K562 (cell line): ENCODE data around the gene MAP3K20. TPM values are rescaled to one million over a fixed set of nuclear protein-coding genes. Genes with fewer than 3 reads are reported as not detected.
A peak's percentile ranks its signal among the peaks of the same experiment; 100 is the strongest.

Experiments used
- ATAC-seq: fragments of 200-7000 bp; cut with Tn5 transposase; 3 replicates; pipeline ENCODE4 v1.9.1; 2020; ENCODE audit warnings: moderate library complexity
- BruUV-seq: library from RNA; stranded (reverse); fragments of 400-500 nt; replicated peaks from 2 replicates; lab custom pipeline; 2021; lab: Mats Ljungman, UMichigan
- CTCF ChIA-PET: fragments of 300-600 bp; formaldehyde crosslinking; extraction: SDS; loops from one replicate; lab custom pipeline; 2021; ENCODE audit warnings: low intra/inter-chr PET ratio; lab: Yijun Ruan, JAX
- POLR2A ChIA-PET: fragments of 300-600, 350-650 bp; sonication (Branson Sonifier 250); formaldehyde crosslinking; extraction: SDS; loops from one replicate; lab custom pipeline; 2021; ENCODE audit warnings: antibody characterized with exemption, inconsistent platforms; lab: Yijun Ruan, JAX
- DNase-seq, 4 experiments: peaks; one replicate each; pipeline versions ENCODE4 v3.0.0 to v3.0.0-alpha.2; 2011 to 2018; ENCODE audit warnings: low spot score in 3 of 4, mixed read lengths in 3 of 4; ENCODE audit errors: extremely low read depth in 1 of 4
- FAIRE-seq: peaks from 2 replicates; lab custom pipeline; 2011; peaks lifted over from hg19 to GRCh38; lab: Jason Lieb, UNC
- H2AFZ ChIP-seq: 2 replicates; pipeline ENCODE4 v1.6.0; 2011; ENCODE audit warnings: low read depth, low read length, control low read depth, inconsistent platforms
- H3K27ac ChIP-seq: fragments of 200-600 bp; 3 replicates; pipeline ENCODE4 v1.8.0; 2011; ENCODE audit warnings: low read depth, mild to moderate bottlenecking, control low read depth, inconsistent platforms, low read length, moderate library complexity, mixed read lengths; ENCODE audit errors: extremely low read depth
- H3K27me3 ChIP-seq, 2 experiments: fragments of 300-600 bp in 1 of 2; 2 replicates in 1 of 2; 3 replicates in 1 of 2; pipeline versions ENCODE4 v1.6.0 to v1.8.0; 2011; ENCODE audit warnings: inconsistent platforms in 2 of 2, low read length in 2 of 2, mild to moderate bottlenecking in 1 of 2, mixed read lengths in 1 of 2, moderate library complexity in 1 of 2; ENCODE audit not compliant: control insufficient read depth in 2 of 2, insufficient read depth in 2 of 2
- H3K36me3 ChIP-seq: fragments of 300-600 bp; 3 replicates; pipeline ENCODE4 v1.8.0; 2011; ENCODE audit warnings: mild to moderate bottlenecking, low read length, inconsistent platforms; ENCODE audit not compliant: control insufficient read depth, insufficient read depth
- H3K4me1 ChIP-seq, 2 experiments: fragments of 200-600 bp in 1 of 2; replicated peaks in 1 of 2; 2 replicates in 1 of 2; 3 replicates in 1 of 2; pipeline versions ENCODE4 v1.5.1 to v1.8.0; 2011; ENCODE audit warnings: inconsistent platforms in 2 of 2, low read length in 2 of 2, mild to moderate bottlenecking in 1 of 2, mixed read lengths in 1 of 2, moderate library complexity in 1 of 2; ENCODE audit not compliant: control insufficient read depth in 2 of 2, insufficient read depth in 2 of 2
- H3K4me2 ChIP-seq: 2 replicates; pipeline ENCODE4 v1.6.1; 2011; ENCODE audit warnings: low read length, control low read depth, inconsistent platforms, mixed read lengths; ENCODE audit not compliant: insufficient read depth
- H3K4me3 ChIP-seq: fragments of 200-600 bp; sonication (generic), shearing (Covaris generic); 2 replicates; pipeline ENCODE4 v1.5.1; 2016; ENCODE audit warnings: control low read depth, inconsistent platforms
- H3K79me2 ChIP-seq: fragments of 200-600 bp; 3 replicates; pipeline ENCODE4 v1.8.0; 2011; ENCODE audit warnings: low read length, inconsistent platforms; ENCODE audit not compliant: control insufficient read depth, insufficient read depth
- H3K9ac ChIP-seq, 2 experiments: 2 replicates each; pipeline versions ENCODE4 v1.6.0 to v1.6.1; 2011; ENCODE audit warnings: low read depth in 2 of 2, low read length in 2 of 2, control low read depth in 1 of 2, inconsistent platforms in 1 of 2, mild to moderate bottlenecking in 1 of 2, mixed read lengths in 1 of 2; ENCODE audit not compliant: insufficient read depth in 1 of 2
- H3K9me1 ChIP-seq: one replicate; pipeline ENCODE4 v1.6.0; 2011; ENCODE audit warnings: inconsistent platforms, mild to moderate bottlenecking, low read length, moderate library complexity; ENCODE audit not compliant: control insufficient read depth, insufficient read depth
- H3K9me3 ChIP-seq: replicated peaks from 2 replicates; pipeline ENCODE4 v1.5.1; 2011; ENCODE audit warnings: low read depth, low read length, inconsistent platforms; ENCODE audit not compliant: control insufficient read depth, insufficient read depth
- H4K20me1 ChIP-seq: replicated peaks from 2 replicates; pipeline ENCODE4 v1.6.1; 2011; ENCODE audit warnings: low read length, inconsistent platforms, mixed read lengths; ENCODE audit not compliant: control insufficient read depth, insufficient read depth
- ATF3 ChIP-seq, 2 experiments: fragments of 450-650 bp in 1 of 2; sonication (generic) in 1 of 2; formaldehyde crosslinking in 1 of 2; IDR thresholded peaks in 1 of 2; conservative IDR thresholded peaks in 1 of 2; 2 replicates each; pipeline versions ENCODE4 v1.6.1 to v1.8.1; 2016 to 2023; ENCODE audit warnings: mild to moderate bottlenecking in 2 of 2, moderate library complexity in 2 of 2, inconsistent platforms in 1 of 2, missing genetic modification reagents in 1 of 2
- C11orf30 ChIP-seq: fragments of 450-650 bp; IDR thresholded peaks from 2 replicates; pipeline ENCODE4 v1.6.1; 2016; ENCODE audit warnings: low read depth, mild to moderate bottlenecking
- MAFF ChIP-seq: IDR thresholded peaks from 2 replicates; pipeline ENCODE4 v1.6.1; 2012; ENCODE audit warnings: low read length, improper control_type of control experiment
- NFE2 ChIP-seq: IDR thresholded peaks from 2 replicates; pipeline ENCODE4 v1.6.1; 2014; ENCODE audit warnings: antibody characterized with exemption, low read depth
- ZNF316 ChIP-seq: fragments of 450-650 bp; IDR thresholded peaks from 2 replicates; pipeline ENCODE4 v1.6.1; 2016
- in situ Hi-C: fragments of 300-500 bp; cut with MboI; formaldehyde crosslinking; loops from 4 replicates; pipeline ENCODE4 v1.15.0; 2018; ENCODE audit warnings: inconsistent platforms, mixed read lengths
- intact Hi-C: fragments of 100-400 bp; cut with micrococcal nuclease; formaldehyde crosslinking; loops from 2 replicates; pipeline ENCODE4 v1.14.2; 2022
- polyA plus RNA-seq, 8 experiments: library from polyadenylated mRNA; depleted of rRNA in 4 of 8; stranded (reverse) in 5 of 8; unstranded in 3 of 8; fragments of >200 nt; fragmentation: Nextera tagmentation in 2 of 8; fragmentation: Illumina TruSeq in 1 of 8; extraction: Ambion mirVana in 2 of 8; extraction: Trizol in 1 of 8; gene quantifications; 2 replicates each; pipeline versions ENCODE4 v1.2.1 to v1.2.3, GENCODE V29; 2011 to 2014; ENCODE audit warnings: inconsistent platforms in 1 of 8, missing spikeins in 1 of 8
- total RNA-seq, 7 experiments: library from RNA; depleted of rRNA in 6 of 7; stranded (reverse); fragments of >200 nt in 6 of 7; fragmentation: Illumina TruSeq in 2 of 7; extraction: Trizol in 2 of 7; gene quantifications; 2 replicates each; pipeline versions ENCODE4 v1.2.1 to v1.2.3, GENCODE V29; 2011 to 2021; ENCODE audit warnings: low replicate concordance in 1 of 7
- TF ChIP-seq, protein P1 (sequence below): sonication (generic); formaldehyde crosslinking; IDR thresholded peaks from 2 replicates; pipeline ENCODE4 v1.8.1; 2023; ENCODE audit warnings: missing genetic modification reagents, mild to moderate bottlenecking, borderline replicate concordance

MAP3K20 gene
- total and polyA plus RNA-seq, 9 of the 15 experiments (the other 6 are each of a cell fraction or from before 2014, with no cell fraction given) = 9.8 to 34.2 (median 27.3) TPM

DNA sequence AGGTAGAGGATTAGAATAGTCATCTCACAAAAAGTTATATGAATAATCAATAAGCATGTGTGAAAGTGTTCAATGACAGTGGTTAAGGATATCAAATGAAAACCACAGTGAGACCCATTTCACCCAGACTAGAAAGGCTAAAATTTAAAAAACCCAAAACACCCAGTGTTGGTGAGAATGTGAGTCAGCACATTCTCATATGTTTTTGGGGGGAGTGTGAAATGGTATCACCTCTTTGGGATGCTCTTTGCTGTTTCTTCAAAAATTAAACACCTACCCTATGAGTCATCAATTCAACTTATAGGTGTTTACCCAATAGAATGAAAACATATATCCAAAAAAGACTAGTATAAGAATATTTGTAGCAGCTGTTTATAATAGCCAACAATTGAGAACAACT, 69.8 kb downstream of the MAP3K20 start:
- no peaks in the 10 kb centered on the region for H3K79me2 ChIP-seq
- no peak overlapping the region for H3K9ac ChIP-seq
- in situ Hi-C loops (no loop called here), intact Hi-C loops (no loop called here)
- ATAC-seq = no peak
- no peaks in the 10 kb centered on the region; the same call in 2 of the 3 replicates for H3K36me3 ChIP-seq
- ChIA-PET CTCF (no interaction called here), POLR2A (no interaction called here)
- H4K20me1 ChIP-seq = no peaks in the 10 kb centered on the region
- H3K4me1 ChIP-seq = no peaks in the 10 kb centered on the region
- no peaks in the 10 kb centered on the region for H3K27me3 ChIP-seq
- BruUV-seq = no TSS peak
- H3K4me2 ChIP-seq = no peak overlapping the region
- H3K4me3 ChIP-seq = no peak overlapping the region
- DNase-seq = no peak
- no peak overlapping the region for H2AFZ ChIP-seq
- 0 out of 2 replicates have a peak, but pooled peaks cover 2% of the 10 kb centered on the region for H3K9me3 ChIP-seq
- no peak overlapping the region for H3K27ac ChIP-seq
- peak; percentile 51 for TF ChIP-seq ATF3 (IDR thresholded peaks at IDR 0.05)
- TF ChIP-seq ATF3 (CRISPR knock-in tag; conservative IDR thresholded peaks at IDR 0.05) = no peak
- TF ChIP-seq, protein P1, sequence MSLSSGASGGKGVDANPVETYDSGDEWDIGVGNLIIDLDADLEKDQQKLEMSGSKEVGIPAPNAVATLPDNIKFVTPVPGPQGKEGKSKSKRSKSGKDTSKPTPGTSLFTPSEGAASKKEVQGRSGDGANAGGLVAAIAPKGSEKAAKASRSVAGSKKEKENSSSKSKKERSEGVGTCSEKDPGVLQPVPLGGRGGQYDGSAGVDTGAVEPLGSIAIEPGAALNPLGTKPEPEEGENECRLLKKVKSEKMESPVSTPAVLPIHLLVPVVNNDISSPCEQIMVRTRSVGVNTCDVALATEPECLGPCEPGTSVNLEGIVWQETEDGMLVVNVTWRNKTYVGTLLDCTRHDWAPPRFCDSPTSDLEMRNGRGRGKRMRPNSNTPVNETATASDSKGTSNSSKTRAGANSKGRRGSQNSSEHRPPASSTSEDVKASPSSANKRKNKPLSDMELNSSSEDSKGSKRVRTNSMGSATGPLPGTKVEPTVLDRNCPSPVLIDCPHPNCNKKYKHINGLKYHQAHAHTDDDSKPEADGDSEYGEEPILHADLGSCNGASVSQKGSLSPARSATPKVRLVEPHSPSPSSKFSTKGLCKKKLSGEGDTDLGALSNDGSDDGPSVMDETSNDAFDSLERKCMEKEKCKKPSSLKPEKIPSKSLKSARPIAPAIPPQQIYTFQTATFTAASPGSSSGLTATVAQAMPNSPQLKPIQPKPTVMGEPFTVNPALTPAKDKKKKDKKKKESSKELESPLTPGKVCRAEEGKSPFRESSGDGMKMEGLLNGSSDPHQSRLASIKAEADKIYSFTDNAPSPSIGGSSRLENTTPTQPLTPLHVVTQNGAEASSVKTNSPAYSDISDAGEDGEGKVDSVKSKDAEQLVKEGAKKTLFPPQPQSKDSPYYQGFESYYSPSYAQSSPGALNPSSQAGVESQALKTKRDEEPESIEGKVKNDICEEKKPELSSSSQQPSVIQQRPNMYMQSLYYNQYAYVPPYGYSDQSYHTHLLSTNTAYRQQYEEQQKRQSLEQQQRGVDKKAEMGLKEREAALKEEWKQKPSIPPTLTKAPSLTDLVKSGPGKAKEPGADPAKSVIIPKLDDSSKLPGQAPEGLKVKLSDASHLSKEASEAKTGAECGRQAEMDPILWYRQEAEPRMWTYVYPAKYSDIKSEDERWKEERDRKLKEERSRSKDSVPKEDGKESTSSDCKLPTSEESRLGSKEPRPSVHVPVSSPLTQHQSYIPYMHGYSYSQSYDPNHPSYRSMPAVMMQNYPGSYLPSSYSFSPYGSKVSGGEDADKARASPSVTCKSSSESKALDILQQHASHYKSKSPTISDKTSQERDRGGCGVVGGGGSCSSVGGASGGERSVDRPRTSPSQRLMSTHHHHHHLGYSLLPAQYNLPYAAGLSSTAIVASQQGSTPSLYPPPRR (CRISPR knock-in tag) = no peak
- peak; percentile 61 for TF ChIP-seq NFE2
- peak; percentile 49; the same call in 1 of the 2 replicates for TF ChIP-seq C11orf30
- peak; percentile 70 for TF ChIP-seq ZNF316
- TF ChIP-seq MAFF = peak; percentile 4; the same call in 1 of the 2 replicates
- no peaks in the 10 kb centered on the region for H3K9me1 ChIP-seq
- FAIRE-seq = no peak
